ENCODE measurements around the gene CPLX4.
"Not testable (repeated sequence)": the region's sequence is repeated elsewhere in the genome, so short reads cannot be mapped to it uniquely, and the experiment has no call there.

The CPLX4 gene

DNA sequence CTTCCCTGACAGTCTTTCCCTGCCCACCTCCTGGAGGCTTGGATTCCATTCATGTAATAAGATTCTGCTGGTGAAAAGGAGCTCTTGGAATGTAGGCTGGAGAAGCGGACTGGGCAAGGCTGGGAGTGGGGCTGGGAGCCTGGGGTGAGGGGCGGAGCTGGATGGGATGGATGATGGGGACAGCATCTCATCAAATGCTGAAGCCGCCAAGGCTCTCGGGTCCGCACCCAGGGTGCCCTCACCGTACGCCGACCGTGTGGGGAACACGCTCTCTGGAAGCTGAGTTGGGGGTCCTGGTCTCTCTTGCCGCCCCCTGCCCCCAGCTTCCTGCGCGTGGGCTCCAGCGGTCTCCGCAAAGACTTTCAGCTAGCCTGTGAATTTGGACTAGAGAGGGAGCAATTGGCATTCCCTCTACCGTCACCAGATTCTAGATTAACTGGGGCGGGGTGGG is 54.3 kb downstream of the CPLX4 start:
- TF ChIP-seq, protein P1, sequence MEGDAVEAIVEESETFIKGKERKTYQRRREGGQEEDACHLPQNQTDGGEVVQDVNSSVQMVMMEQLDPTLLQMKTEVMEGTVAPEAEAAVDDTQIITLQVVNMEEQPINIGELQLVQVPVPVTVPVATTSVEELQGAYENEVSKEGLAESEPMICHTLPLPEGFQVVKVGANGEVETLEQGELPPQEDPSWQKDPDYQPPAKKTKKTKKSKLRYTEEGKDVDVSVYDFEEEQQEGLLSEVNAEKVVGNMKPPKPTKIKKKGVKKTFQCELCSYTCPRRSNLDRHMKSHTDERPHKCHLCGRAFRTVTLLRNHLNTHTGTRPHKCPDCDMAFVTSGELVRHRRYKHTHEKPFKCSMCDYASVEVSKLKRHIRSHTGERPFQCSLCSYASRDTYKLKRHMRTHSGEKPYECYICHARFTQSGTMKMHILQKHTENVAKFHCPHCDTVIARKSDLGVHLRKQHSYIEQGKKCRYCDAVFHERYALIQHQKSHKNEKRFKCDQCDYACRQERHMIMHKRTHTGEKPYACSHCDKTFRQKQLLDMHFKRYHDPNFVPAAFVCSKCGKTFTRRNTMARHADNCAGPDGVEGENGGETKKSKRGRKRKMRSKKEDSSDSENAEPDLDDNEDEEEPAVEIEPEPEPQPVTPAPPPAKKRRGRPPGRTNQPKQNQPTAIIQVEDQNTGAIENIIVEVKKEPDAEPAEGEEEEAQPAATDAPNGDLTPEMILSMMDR (IDR thresholded peaks at IDR 0.05; ENCODE audit: insufficient read depth, low read depth, low read length, missing control alignments), result no peak
- DNase-seq (ENCODE audit: low read depth), result no peak
- H3K4me3 ChIP-seq (ENCODE audit: low read length), result no peak overlapping the region

DNA sequence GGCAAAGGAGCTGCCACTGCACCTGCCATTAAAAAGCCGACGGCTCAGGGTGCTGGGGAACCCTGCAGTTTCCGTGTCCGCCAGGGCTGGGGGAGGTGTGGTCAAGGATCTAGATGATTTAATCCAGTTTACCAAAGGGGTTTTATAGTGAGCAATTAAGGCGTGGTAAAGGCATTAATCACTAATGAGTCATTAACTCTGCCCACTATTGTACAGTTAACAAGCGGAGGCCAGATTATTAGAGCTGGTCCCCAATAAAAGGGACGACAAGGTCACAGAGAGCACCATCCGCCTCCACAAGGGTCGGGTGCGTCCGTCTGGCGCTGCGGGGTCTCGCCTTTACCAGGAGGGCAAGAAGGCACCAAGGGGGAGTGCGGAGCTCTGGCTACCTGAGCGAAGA is 54.8 kb downstream of the CPLX4 start:
- DNase-seq (ENCODE audit: low read depth), result peak; percentile 68
- TF ChIP-seq, protein P1 (IDR thresholded peaks at IDR 0.05; ENCODE audit: insufficient read depth, low read depth, low read length, missing control alignments), result no peak
- no peak overlapping the region for H3K4me3 ChIP-seq (ENCODE audit: low read length)

DNA sequence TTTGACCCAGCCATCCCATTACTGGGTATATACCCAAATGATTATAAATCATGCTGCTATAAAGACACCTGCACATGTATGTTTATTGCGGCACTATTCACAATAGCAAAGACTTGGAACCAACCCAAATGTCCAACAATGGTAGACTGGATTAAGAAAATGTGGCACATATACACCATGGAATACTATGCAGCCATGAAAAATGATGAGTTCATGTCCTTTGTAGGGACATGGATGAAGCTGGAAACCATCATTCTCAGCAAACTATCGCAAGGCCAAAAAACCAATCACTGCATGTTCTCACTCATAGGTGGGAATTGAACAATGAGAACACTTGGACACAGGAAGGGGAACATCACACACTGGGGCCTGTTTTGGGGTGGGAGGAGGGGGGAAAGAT is 56.2 kb downstream of the CPLX4 start:
- not testable (repeated sequence) for H3K4me3 ChIP-seq (ENCODE audit: low read length); DNase-seq (ENCODE audit: low read depth)

DNA sequence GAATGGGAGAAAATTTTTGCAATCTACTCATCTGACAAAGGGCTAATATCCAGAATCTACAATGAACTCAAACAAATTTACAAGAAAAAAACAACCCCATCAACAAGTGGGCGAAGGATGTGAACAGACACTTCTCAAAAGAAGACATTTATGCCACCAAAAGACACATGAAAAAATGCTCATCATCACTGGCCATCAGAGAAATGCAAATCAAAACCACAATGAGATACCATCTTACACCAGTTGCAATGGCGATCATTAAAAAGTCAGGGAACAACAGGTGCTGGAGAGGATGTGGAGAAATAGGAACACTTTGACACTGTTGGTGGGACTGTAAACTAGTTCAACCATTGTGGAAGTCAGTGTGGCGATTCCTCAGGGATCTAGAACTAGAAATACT is 56.6 kb downstream of the CPLX4 start:
- not testable (repeated sequence) for DNase-seq (ENCODE audit: low read depth); H3K4me3 ChIP-seq (ENCODE audit: low read length)

DNA sequence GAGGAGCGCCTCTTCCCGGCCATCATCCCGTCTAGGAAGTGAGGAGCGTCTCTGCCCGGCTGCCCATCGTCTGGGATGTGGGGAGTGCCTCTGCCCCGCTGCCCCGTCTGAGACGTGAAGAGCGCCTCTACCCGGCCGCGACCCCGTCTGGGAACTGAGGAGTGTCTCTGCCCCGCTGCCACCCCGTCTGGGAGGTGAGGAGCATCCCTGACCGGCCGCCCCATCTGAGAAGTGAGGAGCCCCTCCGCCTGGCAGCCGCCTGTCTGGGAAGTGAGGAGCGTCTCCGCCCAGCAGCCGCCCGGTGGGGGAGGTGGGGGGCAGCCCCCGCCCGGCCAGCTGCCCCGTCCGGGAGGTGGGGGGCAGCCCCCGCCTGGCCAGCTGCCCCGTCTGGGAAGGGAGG is 63.0 kb downstream of the CPLX4 start:
- H3K4me3 ChIP-seq (ENCODE audit: low read length); DNase-seq (ENCODE audit: low read depth): not testable (repeated sequence)

DNA sequence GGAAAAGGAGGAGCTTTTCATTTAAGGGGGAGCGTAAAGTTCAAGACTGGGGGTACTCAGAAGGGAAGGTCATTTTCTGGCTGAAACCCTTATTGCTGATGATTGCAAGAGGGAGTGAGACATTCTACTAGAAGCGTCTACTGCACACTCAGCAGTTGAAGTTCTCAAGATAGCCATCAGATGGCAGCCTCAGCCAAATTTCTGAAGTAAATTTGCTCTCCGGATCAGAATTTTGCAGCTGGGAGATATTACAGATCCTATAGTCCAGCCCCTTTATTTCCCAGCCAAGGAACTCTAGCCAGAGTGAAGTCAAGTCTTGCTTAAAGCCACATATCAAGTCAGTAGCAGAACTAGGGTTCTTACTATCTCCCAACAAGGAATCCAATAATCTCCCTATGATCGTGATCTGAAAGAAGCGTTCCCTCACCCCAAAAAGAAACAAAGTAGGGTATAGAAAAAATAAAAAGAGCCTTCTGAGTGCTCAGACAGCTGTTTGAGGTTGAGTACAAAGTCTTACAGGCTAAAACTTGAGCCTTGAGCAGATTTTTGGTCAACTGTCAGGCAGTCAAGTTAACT is 69.2 kb downstream of the CPLX4 start:
- TF ChIP-seq, protein P1 (IDR thresholded peaks at IDR 0.05; ENCODE audit: insufficient read depth, low read depth, low read length, missing control alignments), result peak; percentile 87
- peak; percentile 75 for DNase-seq (ENCODE audit: low read depth)
- no peak overlapping the region for H3K4me3 ChIP-seq (ENCODE audit: low read length)

DNA sequence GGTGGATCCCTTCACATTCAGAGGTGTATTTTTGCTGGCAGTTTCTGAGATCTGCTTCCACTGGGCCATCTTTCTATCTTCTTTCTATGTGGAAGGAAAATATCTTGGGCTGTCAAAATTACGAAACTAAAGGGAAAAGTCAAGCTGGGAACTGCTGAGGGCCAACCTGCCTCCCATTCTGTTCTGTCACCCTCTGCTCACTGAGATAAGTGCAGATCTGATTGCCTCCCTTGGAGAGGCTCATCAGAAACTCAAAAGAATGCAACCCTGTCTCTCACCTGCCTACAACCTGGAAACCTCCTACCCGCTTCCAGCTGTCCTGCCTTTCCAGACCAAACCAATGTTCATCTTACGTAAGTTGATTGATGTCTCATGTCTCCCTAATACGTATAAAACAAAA is 71.7 kb downstream of the CPLX4 start:
- TF ChIP-seq, protein P1 (IDR thresholded peaks at IDR 0.05; ENCODE audit: insufficient read depth, low read depth, low read length, missing control alignments), result no peak
- H3K4me3 ChIP-seq (ENCODE audit: low read length), result no peak overlapping the region

More for the DNA sequence above, 71.7 kb downstream of the CPLX4 start:
- DNase-seq (ENCODE audit: low read depth), result no peak

All from epithelial cell of esophagus (primary cell).